GM18526 (cell line): ENCODE data around the gene SRSF2.

Experiments used
- POLR2A ChIP-seq: IDR thresholded peaks from 3 replicates; pipeline ENCODE4 v1.6.1; 2011; ENCODE audit not compliant: insufficient read length; ENCODE audit errors: extremely low read depth

The SRSF2 gene

GRCh38 chr17:76742958-76743357 is 5.8 kb upstream of the SRSF2 start:
- TF ChIP-seq POLR2A: no peak

- TF ChIP-seq POLR2A: no peak
Observed at GRCh38 chr17:76740329-76741118, 3.4 kb upstream of the SRSF2 start.

GRCh38 chr17:76738468-76738850 is 1.3 kb upstream of the SRSF2 start:
- TF ChIP-seq POLR2A: no peak

GRCh38 chr17:76737676-76738467 is 741 bp upstream of the SRSF2 start, which contains the start of gene MFSD11:
Gene MFSD11 (plus strand): TSS chr17:76738119. CDS start chr17:76738353, 234 bp downstream.
- TF ChIP-seq POLR2A: no peak

- TF ChIP-seq POLR2A: peak; percentile 11
Observed at GRCh38 chr17:76736349-76737081, 616 bp downstream of the SRSF2 start.

- TF ChIP-seq POLR2A: no peak
Observed at GRCh38 chr17:76735586-76736348, 1.4 kb downstream of the SRSF2 start.

- TF ChIP-seq POLR2A: peak; percentile 15
Observed at GRCh38 chr17:76735006-76735405, 2.1 kb downstream of the SRSF2 start.

- no peak for TF ChIP-seq POLR2A
Observed at GRCh38 chr17:76734080-76734840, 2.9 kb downstream of the SRSF2 start.

GRCh38 chr17:76733618-76733957 is 3.5 kb downstream of the SRSF2 start:
- TF ChIP-seq POLR2A: no peak

GRCh38 chr17:76732734-76733617 is 4.2 kb downstream of the SRSF2 start:
- no peak for TF ChIP-seq POLR2A

GRCh38 chr17:76727745-76728456 is 9.2 kb downstream of the SRSF2 start:
- TF ChIP-seq POLR2A: no peak
